AG08395 (cell line): ENCODE data around the gene TNS3.

Source experiments
- DNase-seq: peaks from one replicate; pipeline ENCODE4 v3.0.0; 2012; ENCODE audit warnings: mixed read lengths, low spot score

TNS3 gene

DNA sequence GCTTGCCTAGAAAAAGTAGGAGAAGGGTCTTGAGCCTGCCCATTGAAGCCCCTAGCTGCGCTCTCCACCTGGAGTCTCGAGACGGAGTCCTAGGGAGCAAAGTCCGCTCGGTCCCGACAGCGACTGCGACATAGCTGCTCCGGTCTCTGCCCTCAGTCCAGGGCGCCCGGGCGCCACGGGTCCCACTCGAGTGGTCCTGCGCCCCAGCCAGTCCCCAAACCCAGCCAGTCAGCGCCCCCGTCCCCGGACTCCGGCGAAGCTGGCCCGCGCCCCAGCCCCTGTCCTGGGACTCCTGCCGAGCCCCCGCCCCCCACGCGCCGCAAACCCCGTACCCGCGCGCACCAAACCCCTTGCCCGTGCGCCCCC lies 490 bp downstream of the TNS3 start:
- no peak for DNase-seq

DNA sequence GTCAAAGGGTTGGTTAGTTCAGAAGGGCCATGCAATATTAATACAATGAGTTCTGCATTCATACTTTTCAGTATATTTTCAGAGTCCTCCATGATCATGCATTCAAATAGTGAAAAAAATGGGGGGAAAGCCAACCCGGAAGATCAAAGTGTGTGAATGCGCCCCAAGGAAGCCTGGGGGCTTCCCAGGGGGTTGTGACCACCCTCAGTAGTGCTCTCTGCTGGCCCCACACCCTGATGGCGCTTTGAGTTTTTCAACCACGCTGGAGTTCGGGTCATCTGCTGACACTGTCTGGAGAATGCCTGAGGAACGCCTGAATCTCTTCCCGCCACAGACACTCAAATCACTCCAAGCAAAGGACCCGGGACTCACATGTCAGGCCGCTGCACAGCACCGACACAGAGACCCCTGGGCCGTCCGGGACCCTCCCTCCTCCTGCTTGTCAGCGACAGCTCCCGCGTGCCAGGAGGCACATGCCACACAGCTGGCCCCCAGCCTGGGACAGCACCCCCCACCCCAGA lies 1.0 kb downstream of the TNS3 start:
- DNase-seq = no peak

DNA sequence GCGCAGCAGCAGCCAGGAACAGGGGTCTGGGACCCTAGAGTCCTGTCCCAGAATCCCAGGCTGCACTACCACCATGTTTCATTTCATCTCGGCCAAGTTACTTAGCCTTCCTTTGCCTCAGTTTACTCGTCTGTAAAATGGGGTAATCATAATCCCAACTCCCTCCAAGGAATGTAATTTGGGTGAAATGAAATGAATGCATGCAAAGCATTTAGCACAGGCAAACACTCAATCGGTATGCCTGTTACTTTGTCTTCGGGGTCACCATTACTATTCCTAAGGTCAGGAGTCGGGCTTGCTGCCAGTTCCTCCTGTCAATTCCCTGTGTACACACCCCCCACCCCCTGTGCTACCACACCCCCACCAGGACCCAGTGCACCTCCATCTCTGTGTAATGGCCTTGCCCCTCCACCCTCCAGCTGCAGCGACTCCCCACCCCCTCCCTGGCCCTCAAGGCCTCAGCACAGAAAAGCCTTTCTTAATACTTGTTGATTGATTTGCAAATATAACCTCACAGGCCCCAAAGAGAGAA lies 1.7 kb downstream of the TNS3 start:
- no peak for DNase-seq

DNA sequence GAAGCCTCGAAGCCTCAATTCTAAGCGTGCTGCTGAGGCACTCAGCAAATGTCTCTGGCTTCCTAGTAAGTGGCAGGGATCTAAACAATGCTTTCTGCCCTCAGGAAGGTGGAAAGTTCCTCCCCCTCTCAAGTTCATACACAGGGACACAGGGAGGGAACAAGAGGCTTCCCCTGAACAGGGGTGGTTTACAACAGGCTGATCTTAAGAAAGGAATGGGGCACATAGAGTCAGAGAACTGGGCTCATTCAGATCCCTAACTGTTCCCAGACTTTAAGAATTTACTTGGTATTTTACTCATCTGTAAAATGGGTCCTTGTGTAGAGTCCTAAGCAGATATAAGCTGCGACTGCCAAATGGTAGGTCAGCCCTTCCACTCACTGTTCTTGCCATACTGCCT lies 2.5 kb downstream of the TNS3 start:
- DNase-seq = no peak

DNA sequence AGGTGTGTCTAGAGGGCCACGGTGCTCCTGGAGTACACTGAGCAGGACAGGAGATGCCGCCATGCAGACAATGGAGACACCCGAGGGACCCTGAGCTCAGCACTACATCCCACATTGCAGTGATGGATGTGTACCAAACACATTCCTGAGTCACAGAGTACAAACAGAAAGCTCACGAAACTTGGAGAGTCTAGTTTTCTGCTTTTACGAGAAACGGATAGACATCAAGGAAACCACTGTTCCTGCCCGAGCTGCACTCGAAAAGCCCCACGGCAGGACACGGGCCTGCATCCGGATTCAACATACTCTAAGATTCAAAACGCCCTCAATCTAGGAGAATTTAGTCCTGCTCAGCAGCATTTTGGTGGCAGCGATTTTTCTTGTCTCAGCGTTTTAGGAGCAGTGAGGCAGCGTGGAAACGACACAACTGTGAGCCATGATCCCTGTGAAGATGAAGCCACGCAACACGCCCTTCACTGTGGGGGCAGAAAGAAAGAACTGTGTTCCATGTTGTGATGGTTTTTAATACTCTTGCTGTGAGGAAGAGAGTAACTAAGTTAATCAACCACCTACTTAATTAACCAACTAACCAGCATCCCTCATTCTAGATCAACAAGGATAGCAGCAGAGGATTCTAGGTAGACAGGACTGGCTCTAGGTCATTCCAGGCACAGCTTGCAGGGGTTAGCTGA lies 3.2 kb downstream of the TNS3 start:
- DNase-seq = peak; percentile 55

DNA sequence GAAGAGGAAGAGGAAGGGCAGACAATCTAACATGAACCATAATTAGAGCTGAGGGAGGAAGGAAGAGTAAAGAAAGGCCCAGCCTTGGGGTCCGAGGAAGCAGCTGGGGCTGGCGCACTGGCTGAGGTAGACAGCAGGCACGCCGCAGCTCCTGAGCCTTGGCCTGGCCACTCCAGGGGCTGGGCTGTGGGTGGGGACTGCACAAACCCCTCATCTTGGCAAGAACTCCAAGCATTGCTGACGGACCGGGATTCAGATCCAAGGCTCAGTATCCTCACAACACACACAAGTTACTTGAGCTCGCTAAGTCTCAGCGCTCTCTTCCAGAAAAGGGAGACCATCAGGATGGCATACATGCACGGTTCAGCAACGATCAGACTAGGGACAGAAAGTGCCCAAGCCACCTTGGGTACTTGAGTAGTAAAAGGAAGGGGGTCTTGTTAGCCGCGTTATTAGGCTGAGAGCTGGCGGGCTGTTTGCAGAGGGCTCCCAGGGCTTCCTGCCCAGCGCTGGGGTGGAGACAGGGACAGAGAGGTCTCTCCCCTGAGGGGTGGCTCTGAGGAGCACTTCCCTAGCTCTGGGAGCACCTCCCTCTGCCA lies 4.5 kb downstream of the TNS3 start:
- no peak for DNase-seq

DNA sequence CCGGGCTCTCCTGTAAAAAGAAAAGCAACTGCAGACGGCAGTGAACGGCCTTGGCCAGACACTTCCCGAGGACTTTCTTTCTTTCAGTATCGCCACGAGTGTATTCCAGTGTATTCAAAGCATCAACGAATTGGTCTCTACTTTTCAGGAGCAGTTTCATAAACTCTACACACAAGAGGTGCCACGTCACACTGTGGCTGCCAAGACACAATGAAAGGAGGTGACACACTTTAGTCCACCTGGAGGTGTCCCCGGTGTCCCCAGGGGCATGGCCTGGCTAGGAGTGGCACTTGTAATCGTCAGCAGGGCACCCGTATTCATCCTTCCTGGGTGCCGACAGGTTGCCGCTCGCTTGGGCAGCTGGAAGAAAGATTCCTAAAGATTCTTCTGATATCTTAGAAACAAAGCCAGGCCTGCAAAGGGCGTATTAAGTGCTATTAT lies 5.0 kb downstream of the TNS3 start:
- DNase-seq = no peak

DNA sequence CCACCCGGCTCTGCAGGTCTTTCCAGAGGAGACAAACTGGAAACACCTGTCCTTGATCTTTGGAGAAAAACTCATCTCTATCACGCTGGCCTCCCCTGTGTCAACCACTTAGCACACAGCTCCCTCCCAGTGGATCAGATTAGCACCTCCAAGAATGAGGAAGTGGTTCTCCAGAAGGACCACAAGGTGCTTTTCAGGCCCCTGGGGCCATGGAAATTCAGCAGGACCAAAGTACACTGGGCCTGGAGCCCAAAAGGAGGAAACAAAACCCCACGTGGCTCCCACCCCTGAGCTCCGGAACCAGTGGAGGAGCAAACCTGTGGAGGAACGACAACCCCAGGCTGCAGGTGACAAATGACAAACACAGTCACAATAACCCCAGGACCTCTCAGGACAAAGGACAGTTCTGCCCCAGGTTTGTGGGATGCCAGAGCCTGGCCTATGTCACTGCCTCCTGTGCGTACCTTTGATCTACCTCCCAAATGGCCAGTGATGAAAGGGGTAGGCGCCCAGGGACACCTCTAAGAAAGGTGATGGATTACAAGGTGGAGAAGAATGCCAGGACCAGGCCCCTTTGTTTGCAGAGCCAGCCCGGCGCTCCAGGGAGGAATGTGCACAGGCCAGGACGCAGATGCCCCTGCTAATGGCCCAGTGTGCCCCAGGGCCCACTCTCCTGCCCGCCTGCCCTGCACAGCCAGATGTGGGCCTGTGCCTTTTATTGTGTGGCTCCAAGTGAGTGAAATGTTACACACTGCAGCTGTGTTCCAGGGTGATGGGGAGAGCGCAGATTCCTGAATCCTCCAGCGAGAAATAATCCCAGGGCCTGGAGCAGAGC lies 5.7 kb downstream of the TNS3 start:
- DNase-seq = no peak

DNA sequence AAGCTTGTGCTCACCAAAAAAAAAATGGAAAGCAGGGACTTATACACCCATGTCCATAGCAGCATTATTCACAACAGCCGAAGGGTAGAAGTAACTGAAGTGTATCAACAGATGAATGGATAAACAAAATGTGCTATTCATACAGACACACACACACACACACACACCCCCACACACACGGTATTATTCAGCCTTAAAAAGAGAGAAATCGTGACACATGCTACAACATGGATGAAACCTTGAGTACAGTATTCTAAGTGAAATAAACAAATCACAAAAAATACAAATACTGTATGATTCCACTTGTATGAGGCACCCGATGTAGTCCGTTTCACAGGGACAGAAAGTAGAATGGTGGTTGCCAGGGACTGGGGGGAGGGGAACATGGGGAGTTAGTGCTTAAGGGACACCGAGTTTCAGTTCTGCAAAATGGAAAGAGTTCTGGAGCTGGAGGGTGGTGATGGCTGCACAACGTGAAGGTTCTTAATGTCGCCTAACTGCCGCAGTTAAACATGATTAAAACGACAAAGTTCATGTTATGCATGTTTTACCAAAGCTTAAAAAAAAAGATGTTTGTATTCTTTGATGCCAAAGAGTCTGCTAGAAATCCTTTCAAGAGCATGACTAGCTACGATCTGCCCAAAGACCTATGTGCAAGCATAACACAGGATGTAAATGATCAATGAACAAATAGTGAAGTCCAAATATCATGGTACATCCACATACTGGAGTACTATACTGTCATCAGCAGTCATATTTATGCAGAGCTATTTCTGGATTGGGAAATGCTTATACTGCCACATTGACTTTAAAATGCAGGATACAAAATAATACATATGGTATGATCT lies 7.2 kb downstream of the TNS3 start:
- no peak for DNase-seq

DNA sequence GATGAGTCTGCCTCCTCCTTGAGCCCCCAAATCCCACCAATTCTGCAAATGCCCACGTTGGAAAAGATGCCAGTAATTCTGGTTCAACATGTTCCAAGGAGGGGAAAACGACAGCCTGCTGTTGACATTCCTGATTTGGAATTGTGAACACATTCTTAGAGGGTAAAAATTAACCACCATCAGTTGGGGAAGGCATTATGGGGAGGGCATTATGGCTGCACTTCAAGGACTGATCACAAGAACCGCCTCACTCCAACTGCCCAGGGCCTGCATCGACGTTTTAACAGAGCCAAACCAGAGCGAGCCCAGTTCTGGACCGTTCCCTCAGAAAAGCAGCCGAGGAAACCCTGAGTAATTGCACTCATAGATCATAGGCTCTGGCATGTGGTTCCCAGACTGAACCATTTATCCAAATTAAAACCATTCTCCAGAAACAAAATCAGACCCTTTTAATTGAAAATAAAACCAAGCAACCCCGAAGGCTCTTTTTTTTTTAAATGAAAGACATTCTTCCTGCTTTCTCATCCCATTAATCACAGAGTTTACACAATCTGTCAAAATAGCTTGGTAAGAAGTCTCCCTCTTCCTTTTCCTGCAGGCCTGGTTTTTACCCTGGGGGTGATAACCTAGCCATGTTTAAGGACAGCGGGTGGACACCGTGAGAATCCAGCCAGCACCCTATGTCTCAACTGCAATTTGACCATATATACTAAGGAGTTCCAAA lies 8.0 kb downstream of the TNS3 start:
- DNase-seq = peak; percentile 73

DNA sequence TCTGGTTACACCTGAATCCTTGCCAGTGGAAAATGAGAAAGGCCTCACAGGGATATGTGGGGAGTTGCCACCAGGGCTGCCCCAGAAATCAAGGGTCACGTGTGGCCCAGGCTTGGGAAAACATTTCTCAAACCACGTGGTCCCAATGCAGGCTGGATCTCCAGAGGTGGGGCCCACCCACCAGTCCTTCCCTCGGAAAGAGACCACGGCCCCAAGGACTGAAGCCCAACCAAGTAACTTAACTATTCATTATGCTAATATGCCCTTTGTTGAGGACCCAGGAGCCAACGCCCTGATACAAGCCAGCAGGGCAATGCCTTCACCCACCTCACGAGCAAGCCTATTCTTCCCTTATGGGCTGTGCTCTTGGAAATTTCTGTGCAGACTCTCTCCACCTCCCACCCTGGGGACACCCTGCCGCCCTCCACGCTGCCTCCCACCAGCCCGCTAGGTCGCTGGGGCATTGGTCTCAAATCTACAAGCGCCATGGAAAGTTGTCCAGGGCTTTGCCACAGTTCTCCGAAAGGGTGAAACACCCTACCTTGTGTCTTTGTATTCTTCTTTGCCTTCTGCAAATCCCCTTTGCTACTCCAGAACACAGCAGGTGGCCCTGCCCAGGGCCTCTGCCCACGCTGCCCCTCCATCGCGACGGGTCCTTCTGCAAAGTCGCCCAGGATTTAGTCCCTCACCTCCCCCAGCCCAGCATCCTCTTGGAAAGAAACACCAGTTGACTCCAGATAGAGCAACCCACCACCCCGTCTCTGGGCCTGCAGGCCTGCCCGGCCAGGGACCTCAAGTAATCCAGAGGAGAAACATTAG lies 8.8 kb downstream of the TNS3 start:
- DNase-seq = no peak

DNA sequence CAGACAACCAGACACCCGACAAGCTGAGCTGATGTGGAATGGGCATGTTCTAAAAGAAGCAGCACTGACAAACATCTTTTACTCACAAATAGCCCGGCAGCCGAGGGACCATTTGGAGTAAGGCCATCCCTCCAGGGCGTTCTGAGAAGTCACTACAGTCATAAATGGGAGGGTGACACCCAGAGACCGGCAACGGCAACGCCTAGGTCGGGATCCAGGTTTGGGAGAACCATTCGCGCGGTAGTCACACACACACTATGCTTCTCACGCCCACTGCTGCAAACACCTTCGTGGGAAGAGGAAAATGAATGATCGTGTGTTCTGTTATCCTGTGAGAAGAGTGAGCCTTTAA lies 9.8 kb downstream of the TNS3 start:
- peak; percentile 36 for DNase-seq

DNA sequence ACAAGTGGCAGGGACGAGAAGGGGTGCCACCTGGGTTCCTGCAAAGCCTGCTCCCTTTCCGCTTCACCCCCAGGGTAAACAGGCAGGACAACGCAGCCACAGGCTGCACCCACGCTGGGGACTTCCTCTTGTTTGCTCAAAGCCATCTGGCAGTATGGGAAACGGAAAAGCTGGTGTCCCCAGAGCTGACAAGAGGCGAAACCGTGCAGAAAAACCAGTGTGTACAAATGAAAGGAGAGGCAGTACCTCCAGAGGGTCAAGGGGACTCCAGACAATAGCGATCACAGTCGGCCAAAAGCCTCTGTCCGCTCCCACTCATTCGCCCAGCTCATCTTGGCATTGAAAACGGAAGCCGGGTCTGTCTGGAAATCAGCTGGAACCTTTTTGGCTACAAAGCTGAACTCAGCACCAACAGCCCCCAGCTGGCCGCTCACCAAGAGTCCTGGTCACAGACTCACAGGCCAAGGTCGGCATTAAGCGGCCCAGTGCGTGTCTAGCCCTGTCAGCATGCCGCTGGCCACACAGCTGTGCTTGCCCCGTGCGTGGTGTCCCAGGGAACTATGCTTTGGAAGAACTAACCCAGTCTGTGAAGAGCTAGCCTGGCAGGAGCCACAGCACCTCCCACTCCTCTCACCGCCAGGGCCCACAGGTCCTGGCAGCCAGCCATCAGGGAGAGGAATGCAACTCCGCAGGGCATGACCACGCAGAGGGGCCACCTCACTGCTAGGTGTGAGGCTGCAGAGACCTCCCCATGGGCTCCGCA lies 10.4 kb downstream of the TNS3 start:
- DNase-seq = peak; percentile 76

DNA sequence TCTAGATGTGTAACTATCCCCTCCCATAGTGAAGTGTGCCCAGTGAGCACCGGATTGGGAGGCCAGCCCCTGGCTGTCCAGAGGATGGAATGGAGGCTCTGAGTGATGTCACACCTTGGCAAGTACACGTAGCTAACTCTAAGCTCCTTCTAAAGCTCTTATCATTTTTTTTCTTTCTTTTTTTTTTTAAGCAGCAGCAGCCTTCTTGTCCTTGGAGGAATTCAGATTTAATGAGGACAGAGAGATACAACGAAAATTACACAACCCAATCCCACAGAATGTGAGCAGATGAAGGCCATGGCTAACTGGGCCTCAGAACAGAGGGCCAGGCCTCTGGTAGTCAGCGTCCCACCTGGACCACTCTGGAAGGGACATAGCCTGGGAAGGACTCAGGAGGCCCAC lies 11.3 kb downstream of the TNS3 start:
- DNase-seq = peak; percentile 54

DNA sequence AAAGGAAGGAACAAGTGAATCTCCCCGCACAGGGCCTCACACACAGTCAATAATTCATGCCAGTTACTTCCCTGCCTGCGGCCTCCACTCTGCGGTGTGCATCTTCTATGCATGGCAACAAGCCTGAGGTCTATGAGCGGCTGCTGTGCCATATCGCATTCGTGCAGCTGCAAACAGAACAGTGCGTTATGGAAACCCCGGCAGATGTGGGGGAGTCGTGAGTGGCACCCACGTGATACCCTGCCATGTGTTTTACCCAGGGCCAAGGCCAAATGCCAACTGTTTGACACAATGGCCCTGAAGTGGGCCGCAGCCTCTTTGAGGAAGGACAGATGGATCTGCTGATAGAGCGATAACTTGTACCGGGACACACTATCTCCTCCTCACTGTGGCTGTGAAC lies 13.4 kb downstream of the TNS3 start:
- no peak for DNase-seq

DNA sequence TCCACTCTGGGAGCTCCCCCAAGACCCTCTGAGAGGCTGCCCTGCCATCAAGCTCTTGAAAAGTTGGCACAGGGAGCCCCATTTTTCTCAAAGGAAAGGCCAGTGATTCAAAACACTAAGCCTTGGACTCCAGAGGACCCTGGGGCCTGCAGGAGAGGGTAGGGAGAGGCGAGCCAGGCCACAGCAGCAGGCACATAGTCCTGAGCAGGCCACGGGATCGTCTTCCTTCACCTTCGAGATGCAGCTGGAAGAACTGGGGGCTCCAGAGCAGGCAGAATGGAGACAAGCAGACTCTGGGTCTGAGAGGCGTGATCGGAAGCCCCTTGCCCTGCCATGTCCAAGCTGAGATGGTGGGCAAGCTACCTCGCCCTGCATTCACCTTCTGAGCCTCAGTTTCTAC lies 13.9 kb downstream of the TNS3 start:
- no peak for DNase-seq

DNA sequence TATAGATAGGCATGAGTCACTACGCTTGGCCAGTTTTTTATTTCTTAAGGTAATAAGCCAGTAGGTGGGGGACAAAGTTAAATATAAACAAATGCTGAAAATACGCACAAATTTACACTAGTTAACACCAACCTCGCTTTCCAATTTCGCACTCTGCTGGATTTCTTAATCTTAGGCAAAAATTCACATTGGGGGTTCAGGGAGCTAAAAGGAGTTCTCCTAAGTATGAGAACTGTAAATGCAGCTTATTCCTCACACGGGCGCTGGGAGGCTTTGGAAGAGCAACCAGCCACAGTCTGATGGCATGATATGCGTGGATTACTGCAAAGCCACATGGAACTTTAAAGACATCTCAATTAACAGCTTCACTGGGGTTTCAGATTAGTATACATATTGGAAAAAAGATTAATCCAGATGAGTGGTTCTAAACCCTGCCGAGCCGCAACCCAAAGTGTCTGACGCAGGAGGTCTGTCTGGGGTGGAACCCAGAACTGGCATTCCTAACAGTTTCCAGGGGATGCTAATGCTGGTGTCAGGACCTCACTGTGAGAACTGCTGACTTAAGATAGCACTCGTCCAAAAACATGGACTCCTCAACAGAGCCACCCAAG lies 16.2 kb downstream of the TNS3 start:
- DNase-seq = no peak

DNA sequence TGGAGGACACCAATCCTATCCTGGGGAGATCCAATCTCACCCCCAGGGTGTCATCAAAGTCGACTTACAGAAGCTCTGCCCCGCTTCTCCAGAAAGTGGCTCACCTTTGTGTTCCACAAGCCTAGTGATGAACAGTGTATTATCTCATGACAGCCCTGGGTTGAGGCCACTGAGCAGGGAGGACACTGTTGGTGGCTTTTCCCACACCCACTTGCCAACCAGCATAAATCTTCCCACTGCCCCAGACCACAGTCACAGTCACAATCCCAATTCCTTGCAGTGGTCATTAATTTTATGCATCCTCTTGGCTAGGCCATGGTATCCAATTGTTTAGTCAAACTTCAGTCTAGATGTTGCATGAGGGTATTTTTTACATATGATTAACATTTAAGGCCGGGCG lies 18.4 kb downstream of the TNS3 start:
- DNase-seq = no peak
